SK-N-SH (cell line): ENCODE data around the gene FXYD7. TPM values are rescaled to one million over a fixed set of nuclear protein-coding genes. Genes with fewer than 3 reads are reported as not detected.

ENCODE experiments used
- CTCF ChIA-PET: fragments of 300-600, 350-600 bp; formaldehyde crosslinking; extraction: SDS; loops from one replicate; lab custom pipeline; 2021; lab: Yijun Ruan, JAX
- POLR2A ChIA-PET: fragments of 350-600 bp; sonication (Branson Sonifier 250); formaldehyde crosslinking; extraction: SDS; loops from one replicate; lab custom pipeline; 2020; ENCODE audit warnings: antibody characterized with exemption, inconsistent platforms; lab: Yijun Ruan, JAX
- DNase-seq: peaks from one replicate; pipeline ENCODE4 v3.0.0; 2012
- H2AFZ ChIP-seq: fragments of 200-600 bp; sonication (generic); 2 replicates; pipeline ENCODE4 v1.8.1; 2016; ENCODE audit warnings: antibody characterized with exemption, mild to moderate bottlenecking, low read depth
- H3F3A ChIP-seq: fragments of 200-600 bp; sonication (generic); replicated peaks from 2 replicates; pipeline ENCODE3; 2016; ENCODE audit warnings: antibody characterized with exemption, mild to moderate bottlenecking; ENCODE audit not compliant: insufficient read depth
- H3K27ac ChIP-seq, 2 experiments: fragments of 200-500 bp in 1 of 2; fragments of 200-600 bp in 1 of 2; sonication (Bioruptor generic) in 1 of 2; sonication (generic), shearing (Covaris generic) in 1 of 2; 2 replicates each; pipeline versions ENCODE4 v1.5.1 to v1.6.1; 2014 to 2016; ENCODE audit warnings: low read depth in 2 of 2, inconsistent platforms in 1 of 2, low read length in 1 of 2, mild to moderate bottlenecking in 1 of 2, mixed read lengths in 1 of 2
- H3K27me3 ChIP-seq: fragments of 200-600 bp; sonication (generic), shearing (Covaris generic); 2 replicates; pipeline ENCODE4 v1.6.1; 2016; ENCODE audit warnings: mixed run types; ENCODE audit not compliant: insufficient read depth
- H3K36me3 ChIP-seq, 2 experiments: fragments of 200-500 bp in 1 of 2; fragments of 200-600 bp in 1 of 2; sonication (Bioruptor generic) in 1 of 2; sonication (generic) in 1 of 2; replicated peaks in 1 of 2; 2 replicates each; pipeline versions ENCODE3 to v1.5.1; 2014 to 2016; ENCODE audit warnings: low read length in 1 of 2, mild to moderate bottlenecking in 1 of 2; ENCODE audit not compliant: insufficient read depth in 2 of 2, control insufficient read depth in 1 of 2
- H3K4me1 ChIP-seq, 2 experiments: fragments of 200-500 bp in 1 of 2; fragments of 200-600 bp in 1 of 2; sonication (Bioruptor generic) in 1 of 2; sonication (generic), shearing (Covaris generic) in 1 of 2; 2 replicates each; pipeline versions ENCODE4 v1.5.1 to v1.6.1; 2014 to 2016; ENCODE audit warnings: low read depth in 1 of 2, low read length in 1 of 2, mixed run types in 1 of 2; ENCODE audit not compliant: insufficient read depth in 2 of 2, control insufficient read depth in 1 of 2
- H3K4me2 ChIP-seq: fragments of 200-600 bp; sonication (generic), shearing (Covaris generic); 2 replicates; pipeline ENCODE4 v1.6.1; 2017; ENCODE audit warnings: mixed run types
- H3K4me3 ChIP-seq, 2 experiments: fragments of 200-500 bp in 1 of 2; fragments of 200-600 bp in 1 of 2; sonication (Bioruptor generic) in 1 of 2; sonication (generic), shearing (Covaris generic) in 1 of 2; 2 replicates each; pipeline versions ENCODE4 v1.5.1 to v1.8.1; 2014 to 2016; ENCODE audit warnings: low read depth in 2 of 2, inconsistent platforms in 1 of 2, low read length in 1 of 2, mild to moderate bottlenecking in 1 of 2, mixed read lengths in 1 of 2, moderate library complexity in 1 of 2
- H3K79me2 ChIP-seq: fragments of 200-600 bp; sonication (generic); 2 replicates; pipeline ENCODE4 v1.8.1; 2017; ENCODE audit warnings: mild to moderate bottlenecking; ENCODE audit not compliant: insufficient read depth
- H3K9ac ChIP-seq: fragments of 200-600 bp; sonication (generic); 2 replicates; pipeline ENCODE4 v1.6.1; 2017; ENCODE audit warnings: mixed run types
- H3K9me2 ChIP-seq: fragments of 200-600 bp; sonication (generic); 2 replicates; pipeline ENCODE4 v1.6.1; 2017; ENCODE audit warnings: mixed run types
- H3K9me3 ChIP-seq: fragments of 200-600 bp; sonication (generic); 2 replicates; pipeline ENCODE4 v1.6.1; 2017; ENCODE audit warnings: mixed run types, mild to moderate bottlenecking, moderate library complexity
- H4K20me1 ChIP-seq: fragments of 200-600 bp; sonication (generic); 2 replicates; pipeline ENCODE4 v1.6.1; 2017; ENCODE audit warnings: mild to moderate bottlenecking, mixed run types; ENCODE audit not compliant: insufficient read depth
- CTCF ChIP-seq: fragments of 200-600 bp; sonication (generic); IDR thresholded peaks from 2 replicates; pipeline ENCODE4 v1.6.1; 2017; ENCODE audit warnings: antibody characterized with exemption, mild to moderate bottlenecking, moderate library complexity
- ELF1 ChIP-seq: IDR thresholded peaks from 2 replicates; pipeline ENCODE4 v1.4.0; 2012
- EP300 ChIP-seq, 2 experiments: IDR thresholded peaks; 2 replicates each; pipeline versions ENCODE4 v1.4.0 to v1.6.1; 2012; ENCODE audit warnings: borderline replicate concordance in 1 of 2, low read depth in 1 of 2, low read length in 1 of 2
- FOXJ3 ChIP-seq: sonication (generic); formaldehyde crosslinking; IDR thresholded peaks from 2 replicates; pipeline ENCODE4 v1.5.1; 2020; ENCODE audit warnings: mild to moderate bottlenecking, missing genetic modification reagents
- FOXM1 ChIP-seq: IDR thresholded peaks from 2 replicates; pipeline ENCODE4 v1.4.0; 2012; ENCODE audit warnings: low read depth, mild to moderate bottlenecking
- GABPA ChIP-seq: IDR thresholded peaks from 2 replicates; pipeline ENCODE4 v1.4.0; 2012; ENCODE audit warnings: low read depth, mild to moderate bottlenecking
- IRF3 ChIP-seq: fragments of 150-350 bp; IDR thresholded peaks from 2 replicates; pipeline ENCODE4 v1.6.1; 2016; ENCODE audit warnings: mild to moderate bottlenecking, low read depth, low read length
- MAX ChIP-seq: IDR thresholded peaks from 2 replicates; pipeline ENCODE4 v1.4.0; 2012; ENCODE audit warnings: low read depth
- MXI1 ChIP-seq: IDR thresholded peaks from 2 replicates; pipeline ENCODE4 v1.6.1; 2012; ENCODE audit warnings: mild to moderate bottlenecking, low read depth, low read length, improper control_type of control experiment
- NFIC ChIP-seq: IDR thresholded peaks from 2 replicates; pipeline ENCODE4 v1.4.0; 2012; ENCODE audit warnings: borderline replicate concordance
- NRF1 ChIP-seq: IDR thresholded peaks from 2 replicates; pipeline ENCODE4 v1.6.1; 2012; ENCODE audit warnings: low read depth, mild to moderate bottlenecking, low read length
- RAD21 ChIP-seq: IDR thresholded peaks from 2 replicates; pipeline ENCODE4 v1.6.1; 2012; ENCODE audit warnings: mild to moderate bottlenecking, low read length
- RXRA ChIP-seq: IDR thresholded peaks from 2 replicates; pipeline ENCODE4 v1.4.0; 2012; ENCODE audit warnings: low read depth, mild to moderate bottlenecking, borderline replicate concordance
- SIN3A ChIP-seq: IDR thresholded peaks from 2 replicates; pipeline ENCODE4 v1.6.1; 2012; ENCODE audit warnings: low read depth, mild to moderate bottlenecking, low read length, moderate library complexity, borderline replicate concordance
- SMC3 ChIP-seq: IDR thresholded peaks from 2 replicates; pipeline ENCODE4 v1.6.1; 2012; ENCODE audit warnings: low read depth, low read length, improper control_type of control experiment
- TCF12 ChIP-seq: IDR thresholded peaks from 2 replicates; pipeline ENCODE4 v1.4.0; 2012
- TEAD4 ChIP-seq: IDR thresholded peaks from 2 replicates; pipeline ENCODE4 v1.4.0; 2012; ENCODE audit warnings: mild to moderate bottlenecking, borderline replicate concordance; ENCODE audit not compliant: insufficient read depth
- WGBS: methylation state at CpG from one replicate; pipeline ENCODE4 v1.1.6; 2017; ENCODE audit warnings: low lambda C conversion rate; 5-methylcytosine and 5-hydroxymethylcytosine counted together
- polyA plus RNA-seq, 3 experiments: library from polyadenylated mRNA; depleted of rRNA; stranded (reverse); fragments of >200 nt; gene quantifications; 2 replicates each; pipeline ENCODE4 v1.2.3, GENCODE V29; 2012

The FXYD7 gene
- polyA plus RNA-seq, 1 of the 3 experiments (the other 2 are of a cell fraction): 0.44 TPM

- peak overlapping the region; percentile 65; the same call in 1 of the 2 replicates for H3K4me2 ChIP-seq
- no peak overlapping the region for H3K27ac ChIP-seq
- 5% methylated on average over 32 of the region's 48 CpGs for WGBS
- ChIA-PET CTCF (interaction anchor here (0.6 to 5.1 kb wide), 30 partner anchors 12 to 156 kb away, joined by 3 to 59 read pairs (median 6); partner anchors contain the start of genes FXYD5 and USF2), POLR2A (no interaction called here)
- H3K4me1 ChIP-seq: peaks cover 0 to 25% of the 10 kb centered on the region in 2 experiments; a peak in 2 of 4 replicates
- no peaks in the 10 kb centered on the region for H3K9me2 ChIP-seq
- DNase-seq: peak; percentile 100
- H2AFZ ChIP-seq: no peak overlapping the region
- peaks cover 41% of the 10 kb centered on the region; the same call in 1 of the 2 replicates for H3K27me3 ChIP-seq
- no peaks in the 10 kb centered on the region for H3K9me3 ChIP-seq
- no peaks in the 10 kb centered on the region for H3K79me2 ChIP-seq
- H3F3A ChIP-seq: peaks cover 6% of the 10 kb centered on the region
- TF ChIP-seq SMC3 (peak; percentile 39; the same call in 1 of the 2 replicates), CTCF (peak; percentile 47), IRF3 (no peak), MAX (0 out of 2 replicates have a peak, but pooled peaks have one; percentile 52), FOXJ3 (CRISPR knock-in tag) (no peak), MXI1 (no peak), RAD21 (peak; percentile 48), NFIC (no peak)
- no peaks in the 10 kb centered on the region for H4K20me1 ChIP-seq
- no peak overlapping the region for H3K9ac ChIP-seq
- H3K36me3 ChIP-seq: no peaks in the 10 kb centered on the region
- peak overlapping the region in 1 of 2 experiments; percentile 41; a peak in 2 of 4 replicates for H3K4me3 ChIP-seq
These were observed 1.9 kb upstream of the FXYD7 start for GRCh38 chr19:35140962-35141836.

GRCh38 chr19:35141837-35142605 lies 1.0 kb upstream of the FXYD7 start:
- peak overlapping the region; percentile 23 to 41; a peak in 2 of 4 replicates for H3K4me3 ChIP-seq

More at GRCh38 chr19:35141837-35142605, 1.0 kb upstream of the FXYD7 start:
- CTCF ChIA-PET: interaction anchor here (0.7 to 5.1 kb wide), 34 partner anchors 11 to 216 kb away, joined by 3 to 59 read pairs (median 5); partner anchors contain the start of genes FFAR3, FXYD5 and USF2
- POLR2A ChIA-PET: no interaction called here
- no peaks in the 10 kb centered on the region for H3K79me2 ChIP-seq
- WGBS: 33% methylated on average over 20 of the region's 21 CpGs
- H4K20me1 ChIP-seq: no peaks in the 10 kb centered on the region
- H3K27ac ChIP-seq: no peak overlapping the region
- H3K27me3 ChIP-seq: peaks cover 40% of the 10 kb centered on the region; the same call in 1 of the 2 replicates
- H3K36me3 ChIP-seq: no peaks in the 10 kb centered on the region
- no peak overlapping the region for H3K9ac ChIP-seq
- H3K9me3 ChIP-seq: no peaks in the 10 kb centered on the region
- no peaks in the 10 kb centered on the region for H3K9me2 ChIP-seq
- H2AFZ ChIP-seq: no peak overlapping the region
- peaks cover 6% of the 10 kb centered on the region for H3F3A ChIP-seq
- H3K4me2 ChIP-seq: peak overlapping the region; percentile 73
- TF ChIP-seq TCF12 (no peak), SIN3A (no peak), NRF1 (no peak), MXI1 (no peak), RXRA (no peak), FOXM1 (no peak), ELF1 (no peak), EP300 (IDR thresholded peaks at IDR 0.05; ENCODE audit: borderline replicate concordance in 1 of 2, low read depth in 1 of 2, low read length in 1 of 2) (no peak), CTCF (no peak), MAX (no peak), SMC3 (no peak), GABPA (no peak), NFIC (no peak), RAD21 (no peak), TEAD4 (no peak)
- H3K4me1 ChIP-seq: peaks cover 0 to 25% of the 10 kb centered on the region in 2 experiments; a peak in 2 of 4 replicates
- DNase-seq: no peak
